Measurements from ENCODE around the gene GABRG3. TPM values are rescaled to one million over a fixed set of nuclear protein-coding genes. Genes with fewer than 3 reads are reported as not detected.

Gene GABRG3
- total and polyA plus RNA-seq, 2 experiments from 2014 or later: 0.15 to 0.43 TPM

DNA sequence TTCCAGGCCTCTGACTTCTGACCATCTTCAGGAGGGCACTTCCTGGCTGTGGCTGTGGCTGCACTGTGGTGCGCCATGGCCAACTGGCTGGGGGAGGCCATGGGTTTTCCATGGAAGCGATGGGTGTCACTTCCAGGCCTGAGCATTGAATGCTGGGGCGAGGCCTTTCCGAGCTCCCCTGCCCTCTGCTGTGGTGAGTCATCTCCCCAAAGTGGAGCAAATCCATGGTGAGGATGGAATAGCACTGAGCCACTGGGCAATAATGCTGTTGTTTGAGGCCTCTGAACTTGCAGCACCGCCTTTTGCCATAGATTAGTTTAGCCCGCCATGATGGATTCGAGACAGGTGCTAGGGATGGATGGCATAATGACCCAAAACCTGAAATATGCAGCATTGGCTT, 155.5 kb downstream of the GABRG3 start:
- Histone ChIP-seq H3K79me2 (no peaks in the 10 kb centered on the region), H3K9me3 (ENCODE audit: low read depth) (no peaks in the 10 kb centered on the region), H3K4me2 (no peak overlapping the region), H3K4me3 (no peak overlapping the region), H3K27me3 (no peaks in the 10 kb centered on the region), H3K27ac (no peak overlapping the region), H2AFZ (no peak overlapping the region), H3K36me3 (replicated peaks; ENCODE audit: insufficient read depth, low read depth) (no peaks in the 10 kb centered on the region), H4K20me1 (ENCODE audit: insufficient read depth, poor library complexity, severe bottlenecking) (no peaks in the 10 kb centered on the region), H3K9me2 (replicated peaks; ENCODE audit: insufficient read depth) (no peaks in the 10 kb centered on the region), H3K4me1 (ENCODE audit: insufficient read depth) (no peaks in the 10 kb centered on the region)
- TF ChIP-seq EZH2 (IDR thresholded peaks at IDR 0.05; ENCODE audit: borderline replicate concordance) (no peak), CTCF (IDR thresholded peaks at IDR 0.05; ENCODE audit: poor library complexity) (no peak), EZH2phosphoT487 (IDR thresholded peaks at IDR 0.05; ENCODE audit: low read depth, severe bottlenecking, unreplicated experiment) (no peak)
- WGBS (ENCODE audit: low lambda C conversion rate, missing lambda C conversion rate): over 99% methylated on average over 7 of the region's 7 CpGs
- DNase-seq (ENCODE audit: low spot score): no peak

DNA sequence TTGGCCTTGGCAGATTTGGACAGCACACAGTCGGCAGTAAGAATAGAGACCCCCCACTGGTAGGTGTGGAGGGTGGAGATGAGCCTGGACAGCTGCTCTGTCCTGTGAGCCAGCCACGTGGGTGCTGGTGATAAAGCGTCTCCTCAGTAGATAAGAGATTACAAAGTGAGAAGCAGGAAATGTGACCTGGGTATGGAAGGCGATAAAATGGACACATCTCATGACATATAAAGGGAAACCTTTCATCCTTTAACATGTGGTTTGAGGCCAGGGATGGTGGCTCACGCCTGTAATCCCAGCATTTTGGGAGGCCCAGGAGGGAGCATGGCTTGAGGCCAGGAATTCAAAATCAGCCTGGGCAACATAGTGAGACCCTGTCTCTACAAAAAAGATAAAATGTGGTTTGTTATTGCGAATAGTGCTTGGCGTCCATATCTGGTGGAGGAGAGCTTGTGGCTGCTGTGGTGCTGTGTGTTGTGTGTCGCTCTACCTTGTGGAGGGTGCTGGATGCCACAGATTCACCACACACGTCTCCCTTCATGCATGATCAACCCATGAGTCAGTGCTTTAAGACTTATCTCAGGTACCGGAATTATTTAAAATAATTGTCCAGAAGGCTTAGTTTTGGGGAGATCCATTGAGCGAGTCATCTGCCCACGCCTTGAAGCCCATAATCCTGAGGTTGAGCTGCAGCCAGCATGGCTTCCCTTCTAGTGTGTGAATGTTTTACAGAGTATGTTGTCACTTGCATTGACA, 157.0 kb downstream of the GABRG3 start:
- TF ChIP-seq CTCF (IDR thresholded peaks at IDR 0.05; ENCODE audit: poor library complexity) (no peak), EZH2phosphoT487 (IDR thresholded peaks at IDR 0.05; ENCODE audit: low read depth, severe bottlenecking, unreplicated experiment) (no peak), EZH2 (IDR thresholded peaks at IDR 0.05; ENCODE audit: borderline replicate concordance) (no peak)
- Histone ChIP-seq H3K79me2 (no peaks in the 10 kb centered on the region), H3K4me2 (no peak overlapping the region), H3K36me3 (replicated peaks; ENCODE audit: insufficient read depth, low read depth) (no peaks in the 10 kb centered on the region), H3K27ac (no peak overlapping the region), H3K4me3 (no peak overlapping the region), H3K4me1 (ENCODE audit: insufficient read depth) (no peaks in the 10 kb centered on the region), H3K9me2 (replicated peaks; ENCODE audit: insufficient read depth) (no peaks in the 10 kb centered on the region), H3K9me3 (ENCODE audit: low read depth) (no peaks in the 10 kb centered on the region), H3K27me3 (no peaks in the 10 kb centered on the region), H4K20me1 (ENCODE audit: insufficient read depth, poor library complexity, severe bottlenecking) (no peaks in the 10 kb centered on the region), H2AFZ (no peak overlapping the region)
- whole genome bisulfite sequencing (ENCODE audit: low lambda C conversion rate, missing lambda C conversion rate): 68% methylated on average over 12 of the region's 12 CpGs
- no peak for DNase-seq (ENCODE audit: low spot score)

DNA sequence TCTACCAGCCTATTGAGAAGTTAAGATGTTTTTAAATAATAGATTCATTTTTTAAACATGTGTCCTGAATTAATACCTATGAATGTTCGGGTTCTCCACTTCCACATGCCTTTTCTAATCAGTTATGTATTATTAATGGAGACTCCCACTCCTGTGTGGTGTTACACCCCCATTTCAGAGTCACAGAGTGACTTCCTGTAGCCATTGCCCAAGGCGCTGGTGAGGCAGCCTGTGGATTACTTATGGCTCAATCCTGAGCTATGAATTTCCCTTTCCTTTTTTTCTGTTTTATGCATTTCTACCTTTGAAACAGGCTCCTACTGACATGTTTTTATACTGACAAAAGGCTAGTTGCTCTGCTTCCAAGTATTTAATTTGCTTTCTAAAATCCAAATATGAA, 162.3 kb downstream of the GABRG3 start:
- no peak overlapping the region for H3K4me3 ChIP-seq
- WGBS (ENCODE audit: low lambda C conversion rate, missing lambda C conversion rate): 84% methylated on average over 2 of the region's 2 CpGs
- H2AFZ ChIP-seq: no peak overlapping the region
- no peaks in the 10 kb centered on the region for H3K9me2 ChIP-seq (replicated peaks; ENCODE audit: insufficient read depth)
- H3K79me2 ChIP-seq: no peaks in the 10 kb centered on the region
- no peaks in the 10 kb centered on the region for H3K36me3 ChIP-seq (replicated peaks; ENCODE audit: insufficient read depth, low read depth)
- no peak for TF ChIP-seq EZH2phosphoT487 (IDR thresholded peaks at IDR 0.05; ENCODE audit: low read depth, severe bottlenecking, unreplicated experiment)
- TF ChIP-seq EZH2 (IDR thresholded peaks at IDR 0.05; ENCODE audit: borderline replicate concordance): no peak
- no peak for TF ChIP-seq CTCF (IDR thresholded peaks at IDR 0.05; ENCODE audit: poor library complexity)
- H3K4me1 ChIP-seq (ENCODE audit: insufficient read depth): no peaks in the 10 kb centered on the region
- no peak for DNase-seq (ENCODE audit: low spot score)
- H3K9me3 ChIP-seq (ENCODE audit: low read depth): no peaks in the 10 kb centered on the region
- H4K20me1 ChIP-seq (ENCODE audit: insufficient read depth, poor library complexity, severe bottlenecking): no peaks in the 10 kb centered on the region
- H3K27me3 ChIP-seq: no peaks in the 10 kb centered on the region
- no peak overlapping the region for H3K4me2 ChIP-seq
- H3K27ac ChIP-seq: no peak overlapping the region
